Upper lobe of right lung (tissue), 1 donor: ENCODE measurements around the gene TENT5C. TPM values are rescaled to one million over a fixed set of nuclear protein-coding genes. Genes with fewer than 3 reads are reported as not detected.

Source experiments
- ATAC-seq: fragments of 200-7000 bp; cut with Tn5 transposase; one replicate; pipeline ENCODE4 v1.9.1; 2020; ENCODE audit warnings: mild to moderate bottlenecking, moderate library complexity
- DNase-seq: peaks from one replicate; pipeline ENCODE4 v3.0.0-alpha.2; 2020
- H3K27ac ChIP-seq: fragments of 200-600 bp; one replicate; pipeline ENCODE4 v1.8.0; 2022
- H3K27me3 ChIP-seq: fragments of 200-600 bp; one replicate; pipeline ENCODE4 v1.8.0; 2022; ENCODE audit warnings: mild to moderate bottlenecking
- H3K36me3 ChIP-seq: fragments of 200-600 bp; one replicate; pipeline ENCODE4 v1.8.0; 2022
- H3K4me1 ChIP-seq: fragments of 200-600 bp; one replicate; pipeline ENCODE4 v1.8.0; 2022
- H3K4me3 ChIP-seq: fragments of 200-600 bp; one replicate; pipeline ENCODE4 v1.8.0; 2022; ENCODE audit warnings: mild to moderate bottlenecking
- H3K9me3 ChIP-seq: fragments of 200-600 bp; one replicate; pipeline ENCODE4 v1.8.0; 2022
- CTCF ChIP-seq: fragments of 200-600 bp; IDR thresholded peaks from one replicate; pipeline ENCODE4 v1.8.0; 2022; ENCODE audit warnings: antibody characterized with exemption
- intact Hi-C: fragments of 100-400 bp; cut with DNase I; formaldehyde crosslinking; loops from one replicate; pipeline ENCODE4 v1.11.0; 2022
- total RNA-seq: library from RNA; stranded (reverse); fragmentation: NEBNext Ultra II Directional; extraction: Animal tissue kit (Norgen Biotek cat#: 25700); gene quantifications from one replicate; pipeline ENCODE4 v1.2.1, GENCODE V29; 2021
- donor health status: DM: no; HTN: yes; CAD: no; lungs with severe emphysema.

Gene TENT5C
- total RNA-seq, 1 donor from 2014 or later = 13.7 TPM

DNA sequence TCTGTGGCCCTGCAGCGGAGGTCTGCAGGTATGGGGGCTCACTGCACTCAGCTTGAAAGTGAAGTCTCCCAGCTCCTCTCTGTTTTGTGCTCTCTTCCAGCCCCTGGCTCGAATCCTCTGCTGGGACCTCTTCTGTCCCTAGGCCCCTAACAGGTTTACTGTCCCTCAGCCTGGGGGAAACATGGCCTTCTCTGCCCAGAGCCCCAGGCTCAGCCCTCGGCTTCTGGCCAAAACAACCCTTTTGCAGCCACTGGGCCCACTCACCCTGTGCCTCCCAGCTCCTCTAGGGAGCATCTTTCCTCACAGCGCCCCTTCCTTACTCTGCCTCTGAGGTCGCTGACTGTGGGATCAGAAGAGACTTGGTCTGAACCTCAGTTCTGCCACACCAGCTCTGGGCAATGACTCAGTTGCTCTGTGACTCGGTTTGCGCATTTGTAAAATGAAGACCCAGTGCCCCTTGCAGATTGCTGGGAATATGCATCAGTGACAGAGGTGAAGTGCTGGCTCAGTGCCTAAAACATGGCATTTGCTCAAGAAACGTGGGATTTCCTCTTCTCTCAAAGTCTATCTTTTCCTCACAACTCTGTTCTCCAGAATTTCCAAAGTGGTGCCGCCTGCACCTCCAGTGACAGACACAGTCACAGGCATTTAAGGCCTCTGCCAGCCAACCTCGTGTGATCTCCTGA lies 26.5 kb upstream of the TENT5C start:
- ATAC-seq (no peak), DNase-seq (peak; percentile 35)
- intact Hi-C loops = no loop called here
- Histone ChIP-seq H3K27ac (no peak overlapping the region), H3K4me3 (no peak overlapping the region), H3K9me3 (no peaks in the 10 kb centered on the region), H3K36me3 (no peaks in the 10 kb centered on the region), H3K4me1 (no peaks in the 10 kb centered on the region), H3K27me3 (no peaks in the 10 kb centered on the region)
- TF ChIP-seq CTCF = no peak

GRCh38 chr1:117580436-117580835 lies 25.4 kb upstream of the TENT5C start:
- Histone ChIP-seq H3K27me3 (no peaks in the 10 kb centered on the region), H3K27ac (no peak overlapping the region), H3K4me1 (no peaks in the 10 kb centered on the region), H3K36me3 (no peaks in the 10 kb centered on the region), H3K4me3 (no peak overlapping the region), H3K9me3 (no peaks in the 10 kb centered on the region)
- no peak for DNase-seq
- ATAC-seq = no peak
- no peak for TF ChIP-seq CTCF
- intact Hi-C loops = no loop called here

GRCh38 chr1:117580882-117581281 lies 25.0 kb upstream of the TENT5C start:
- intact Hi-C loops = no loop called here
- no peaks in the 10 kb centered on the region for H3K36me3 ChIP-seq

GRCh38 chr1:117581391-117581943 lies 24.4 kb upstream of the TENT5C start:
- no peak for ATAC-seq
- no peak for TF ChIP-seq CTCF
- intact Hi-C loops = no loop called here

More at GRCh38 chr1:117580882-117581281, 25.0 kb upstream of the TENT5C start:
- DNase-seq (no peak), ATAC-seq (no peak)
- Histone ChIP-seq H3K27me3 (no peaks in the 10 kb centered on the region), H3K27ac (no peak overlapping the region), H3K4me1 (no peaks in the 10 kb centered on the region), H3K4me3 (no peak overlapping the region), H3K9me3 (no peaks in the 10 kb centered on the region)
- no peak for TF ChIP-seq CTCF

DNA sequence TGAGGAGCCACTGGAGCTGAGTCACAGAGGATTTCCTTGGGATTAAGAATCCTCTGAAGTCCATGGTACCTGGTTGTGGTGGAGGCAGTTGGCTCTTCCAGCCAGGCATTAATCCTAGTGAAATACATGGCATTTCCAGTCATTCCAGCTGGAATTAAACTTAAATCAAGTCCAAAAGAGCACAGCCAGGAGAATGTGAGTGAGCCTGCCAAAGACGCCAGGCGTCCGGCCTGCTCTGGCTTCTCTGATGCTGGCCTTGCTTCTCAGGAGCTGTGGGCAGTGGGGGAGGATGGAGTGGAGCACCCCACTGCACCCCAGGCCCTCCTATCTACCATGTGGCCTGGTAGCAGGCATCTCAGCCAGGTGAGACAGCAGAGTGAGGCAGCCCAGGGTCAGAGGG lies 23.4 kb upstream of the TENT5C start:
- ATAC-seq (no peak), DNase-seq (no peak)
- no peaks in the 10 kb centered on the region for H3K27me3 ChIP-seq
- no peak overlapping the region for H3K27ac ChIP-seq
- no peaks in the 10 kb centered on the region for H3K36me3 ChIP-seq
- intact Hi-C loops = no loop called here
- H3K9me3 ChIP-seq = no peaks in the 10 kb centered on the region
- TF ChIP-seq CTCF = no peak
- H3K4me1 ChIP-seq = no peaks in the 10 kb centered on the region
- H3K4me3 ChIP-seq = no peak overlapping the region

More at GRCh38 chr1:117581391-117581943, 24.4 kb upstream of the TENT5C start:
- Histone ChIP-seq H3K9me3 (no peaks in the 10 kb centered on the region), H3K4me3 (no peak overlapping the region), H3K36me3 (no peaks in the 10 kb centered on the region), H3K27me3 (no peaks in the 10 kb centered on the region), H3K27ac (no peak overlapping the region), H3K4me1 (no peaks in the 10 kb centered on the region)
- DNase-seq = peak; percentile 29
